HG03565 (cell line): ENCODE measurements around the gene KCMF1.
A peak's percentile ranks its signal among the peaks of the same experiment; 100 is the strongest.

Experiments
- ATAC-seq: cut with Tn5 transposase; IDR thresholded peaks from one replicate; pipeline ENCODE4 v1.9.1; 2021; ENCODE audit warnings: mild to moderate bottlenecking, moderate library complexity; ENCODE audit not compliant: unreplicated experiment

KCMF1 gene

DNA sequence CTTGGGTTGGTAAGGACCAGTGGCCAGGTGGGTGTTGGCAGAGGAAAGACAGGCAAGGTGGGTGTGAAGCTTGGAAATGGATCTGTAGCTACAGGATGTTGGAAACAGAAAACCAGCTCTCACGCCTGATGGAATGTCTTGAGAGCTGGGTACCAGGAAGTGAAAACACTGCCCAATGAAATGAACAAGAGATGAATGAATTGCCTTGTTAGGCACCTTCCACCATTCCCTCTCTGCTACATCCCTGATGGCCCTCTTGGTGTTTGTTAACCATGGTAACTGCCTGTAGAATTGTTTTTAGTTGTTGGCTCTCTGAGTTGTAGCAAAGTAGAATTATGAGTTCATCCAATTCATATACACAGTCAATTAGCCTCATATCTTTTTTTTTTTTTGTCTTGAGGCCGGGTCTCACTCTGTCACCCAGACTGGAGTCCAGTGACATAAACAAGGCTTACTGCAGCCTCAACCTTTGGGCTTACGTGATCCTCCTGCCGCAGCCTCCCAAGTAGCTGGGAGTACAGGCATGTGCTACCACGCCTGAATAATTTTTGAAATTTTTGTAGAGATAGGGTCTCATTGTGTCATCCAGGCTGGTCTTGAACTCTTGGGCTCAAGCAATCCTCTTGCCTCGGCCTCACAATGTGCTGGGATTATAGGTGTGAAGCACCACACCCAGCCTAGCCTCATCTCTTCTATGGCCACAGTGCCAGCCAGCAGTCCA is 9.5 kb downstream of the KCMF1 start:
- no peak for ATAC-seq

DNA sequence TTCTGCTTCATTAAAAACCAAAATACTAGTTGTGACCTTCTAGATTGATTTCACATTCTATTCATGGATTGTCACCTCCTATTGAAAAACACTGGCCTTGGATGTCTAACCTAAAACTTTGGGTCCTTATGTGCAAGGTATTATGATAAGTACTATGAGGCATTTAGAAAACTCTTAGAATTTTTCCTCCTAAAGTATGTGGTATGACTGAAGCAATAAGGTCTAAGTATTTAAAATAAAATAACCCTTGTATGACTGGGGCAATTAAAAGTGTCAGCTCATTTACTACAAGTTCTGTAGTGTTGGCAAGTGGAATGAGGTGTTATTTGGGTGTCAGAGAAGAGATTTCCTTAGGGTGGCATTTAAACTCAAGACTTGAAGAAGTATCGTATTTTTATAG is 15.1 kb downstream of the KCMF1 start:
- no peak for ATAC-seq

- ATAC-seq, result no peak
These were observed 18.5 kb downstream of the KCMF1 start for GRCh38 chr2:84989422-84989821.

DNA sequence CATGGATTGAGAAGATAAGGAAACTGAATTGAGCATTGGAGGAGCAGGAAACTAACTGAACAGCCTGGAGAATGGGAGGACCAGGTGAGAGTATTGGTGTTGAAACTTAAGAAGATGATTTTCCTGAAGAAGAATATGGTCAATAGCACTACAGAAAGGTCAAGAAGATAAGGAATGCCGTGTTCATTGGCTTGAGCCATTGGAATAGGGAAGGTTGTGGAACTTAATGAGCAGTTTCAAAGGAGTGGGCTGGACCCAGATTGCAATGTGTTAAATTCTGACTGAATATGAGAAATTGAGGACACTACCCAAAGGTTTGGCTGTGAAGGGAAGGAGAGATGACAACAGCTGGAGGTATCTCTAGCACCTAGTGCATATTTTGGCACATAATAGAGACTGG is 19.0 kb downstream of the KCMF1 start:
- ATAC-seq, result no peak

DNA sequence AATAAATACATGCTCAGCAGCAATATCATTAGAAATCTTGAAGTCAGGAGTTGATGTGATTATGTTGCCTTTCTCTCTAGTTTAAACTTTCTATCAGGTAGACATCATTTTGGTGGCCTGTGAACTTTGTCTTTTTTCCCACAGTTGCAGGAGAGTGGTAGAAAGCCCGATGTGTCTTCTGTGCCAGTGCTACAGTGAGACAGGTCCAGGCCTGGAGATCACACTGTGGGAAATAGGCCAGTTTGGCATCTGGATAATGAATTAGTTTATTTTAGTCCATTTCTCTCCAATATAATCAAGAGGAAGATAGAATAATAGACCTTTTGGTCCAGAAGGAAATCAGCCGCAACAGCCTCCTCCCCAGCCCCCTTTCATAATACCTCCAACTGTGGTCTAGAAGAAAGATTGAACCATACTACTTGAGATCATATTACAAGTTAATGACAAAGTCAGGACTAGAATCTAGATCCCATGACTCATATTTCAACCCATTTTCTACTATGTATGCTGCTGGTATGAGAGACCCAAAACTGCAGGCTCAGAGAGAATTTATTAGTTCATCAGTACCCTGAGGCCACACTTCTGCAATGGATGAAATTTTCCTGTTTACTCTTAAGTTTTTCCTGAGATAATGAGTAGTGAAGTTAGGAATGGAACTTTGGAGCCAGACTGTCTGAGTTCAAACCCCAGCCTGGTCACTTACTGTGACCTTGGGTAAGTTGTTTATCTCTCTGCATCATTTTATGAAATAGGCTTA is 20.6 kb downstream of the KCMF1 start:
- no peak for ATAC-seq

DNA sequence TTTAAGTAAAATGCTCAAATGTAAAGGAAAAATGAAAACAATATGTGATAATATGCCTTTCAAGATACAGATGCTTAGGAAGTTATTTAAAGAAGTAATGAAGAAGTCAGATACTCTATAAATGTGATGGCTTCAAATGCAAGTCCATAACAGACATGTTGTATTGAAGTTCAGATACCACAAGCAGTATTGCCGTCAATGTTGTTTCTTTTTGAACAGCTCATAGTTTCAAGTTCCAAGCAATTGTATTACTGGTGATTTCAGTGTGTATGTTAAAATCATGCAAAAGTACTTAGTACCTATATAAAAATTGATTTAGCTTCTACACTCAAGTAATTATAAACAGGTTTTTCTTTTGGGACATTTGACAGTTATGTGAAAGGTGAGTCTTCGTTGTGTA is 24.9 kb downstream of the KCMF1 start:
- ATAC-seq, result no peak

DNA sequence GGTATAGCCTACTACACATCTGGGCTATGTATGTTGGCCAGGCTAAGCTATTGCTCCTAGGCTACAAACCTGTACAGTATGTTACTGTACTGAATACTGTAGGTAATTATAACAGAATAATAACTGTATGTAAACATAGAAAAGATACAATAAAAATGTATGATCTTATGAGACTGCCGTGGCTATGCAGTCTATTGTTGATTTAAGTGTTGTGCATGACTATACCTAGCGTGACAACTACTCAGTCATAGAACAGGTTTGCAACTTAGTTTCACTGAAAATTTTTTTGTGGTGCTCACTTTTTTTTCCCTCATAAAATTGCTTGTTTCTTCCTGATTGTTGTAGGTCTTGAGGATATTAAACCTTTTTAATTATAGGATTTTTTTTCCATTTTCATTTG is 25.9 kb downstream of the KCMF1 start:
- no peak for ATAC-seq

DNA sequence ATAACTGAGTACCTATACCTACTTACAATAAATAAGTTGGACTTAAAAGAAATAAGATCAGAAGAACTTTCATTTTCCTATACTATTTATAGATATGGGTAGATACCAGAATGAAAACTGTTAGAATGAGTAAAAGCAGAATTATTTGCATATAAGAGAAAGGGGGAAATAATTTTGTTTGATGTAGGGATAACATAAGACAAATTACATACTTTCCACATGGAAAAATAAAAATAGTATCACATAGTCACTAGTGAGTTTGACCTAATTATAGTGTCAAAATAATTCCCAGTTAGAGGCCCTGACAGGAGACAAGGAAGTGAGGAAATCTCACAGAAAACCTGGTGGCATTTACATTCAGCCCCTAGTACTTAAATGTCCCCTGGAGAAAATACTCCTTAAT is 28.6 kb downstream of the KCMF1 start:
- ATAC-seq, result peak; percentile 50

DNA sequence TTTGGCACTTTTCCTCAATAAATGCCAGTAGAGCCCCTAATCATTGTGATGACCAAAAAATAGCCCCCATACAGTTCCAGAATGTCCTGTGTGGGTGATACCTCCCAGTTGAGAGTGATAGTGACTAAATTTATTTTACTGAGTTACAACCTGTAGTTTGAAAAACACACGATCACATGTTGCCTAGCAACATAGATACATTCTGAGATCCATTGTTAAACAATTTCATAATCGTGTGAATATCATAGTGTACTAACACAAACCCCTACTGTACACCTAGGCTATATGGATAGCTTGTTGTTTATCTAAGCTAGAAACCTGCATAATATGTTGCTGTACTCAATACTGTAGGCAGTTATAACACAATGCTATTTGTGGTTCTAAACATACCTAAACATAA is 30.6 kb downstream of the KCMF1 start:
- ATAC-seq, result no peak

GRCh38 chr2:85002534-85002933 is 31.6 kb downstream of the KCMF1 start:
- ATAC-seq, result no peak

DNA sequence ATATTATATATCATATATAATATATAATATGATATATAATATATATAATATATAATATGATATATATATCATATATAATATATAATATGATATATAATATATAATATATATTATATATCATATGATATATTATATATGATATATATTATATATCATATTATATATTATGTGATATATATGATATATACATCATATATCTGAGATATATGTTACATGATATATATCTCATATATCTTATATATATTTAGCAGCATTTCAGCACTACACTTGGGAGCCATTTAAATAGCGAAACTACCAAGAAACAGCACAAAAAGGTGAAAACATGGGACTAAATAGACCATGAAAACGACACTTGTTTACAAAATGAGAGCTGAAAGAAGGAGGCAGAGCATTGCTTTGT is 37.3 kb downstream of the KCMF1 start:
- no peak for ATAC-seq

DNA sequence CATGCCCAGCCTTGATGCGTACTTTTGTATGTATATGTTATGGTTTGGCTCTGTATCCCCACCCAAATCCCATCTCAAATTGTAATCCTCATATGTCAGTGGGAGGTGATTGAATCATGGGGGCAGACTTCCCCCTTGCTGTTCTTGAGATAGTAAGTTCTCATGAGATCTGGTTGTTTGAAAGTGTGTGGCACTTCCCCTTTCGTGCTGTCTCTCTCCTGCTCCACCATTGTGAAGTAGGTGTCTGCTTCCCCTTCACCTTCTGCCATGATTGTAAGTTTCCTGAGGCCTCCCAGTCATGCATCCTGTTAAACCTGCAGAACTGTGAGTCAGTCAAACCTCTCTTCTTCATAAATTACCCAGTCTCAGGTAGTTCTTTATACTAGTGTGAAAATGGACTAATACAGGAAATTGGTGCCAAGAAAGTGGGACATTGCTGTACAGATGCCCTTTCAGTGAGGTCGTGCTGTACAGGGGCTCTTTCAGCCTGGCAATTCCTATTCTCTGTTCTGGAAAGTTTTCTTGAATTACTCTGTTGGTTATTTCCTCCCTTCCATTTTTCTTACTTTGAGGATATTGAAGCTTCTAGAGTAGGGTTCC is 38.2 kb downstream of the KCMF1 start:
- no peak for ATAC-seq

- ATAC-seq, result no peak
These were observed 39.4 kb downstream of the KCMF1 start for GRCh38 chr2:85010404-85010803.

DNA sequence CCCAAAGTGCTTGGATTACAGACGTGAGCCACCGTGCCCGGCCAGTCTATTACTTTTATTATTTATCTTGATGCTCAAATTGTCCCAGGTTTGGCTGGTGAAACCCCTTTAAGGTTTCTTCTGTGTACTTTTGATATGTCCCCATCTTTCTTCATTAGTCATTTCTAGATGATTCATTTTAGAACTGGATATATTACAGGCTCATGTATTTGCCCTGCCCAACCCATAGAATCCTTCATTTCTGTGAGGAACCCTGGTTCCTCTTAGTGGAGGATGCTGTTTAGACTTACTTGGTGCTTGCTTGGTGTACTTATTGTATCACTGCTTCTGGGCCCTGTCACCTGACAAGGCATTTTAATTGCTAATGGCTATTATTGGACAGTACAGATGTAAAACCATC is 40.1 kb downstream of the KCMF1 start:
- ATAC-seq, result no peak

DNA sequence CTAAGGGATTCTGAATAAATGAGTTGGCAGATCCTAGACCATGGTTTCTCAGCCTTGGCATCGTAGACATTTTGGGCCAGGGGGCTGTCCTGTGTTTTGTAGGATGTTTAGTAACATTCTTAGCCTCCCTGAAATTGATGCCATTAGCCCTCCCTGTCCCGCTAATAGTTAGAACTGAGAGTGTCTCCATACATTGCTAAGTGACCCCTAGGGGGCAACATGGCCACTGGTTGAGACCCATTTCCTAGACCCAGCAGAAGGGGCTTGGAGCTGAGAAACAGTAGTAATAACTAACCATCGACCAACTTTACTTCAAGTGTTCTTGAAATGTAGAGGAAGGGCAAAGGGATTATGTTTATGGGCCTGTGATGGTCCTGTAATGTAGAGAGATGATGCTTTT is 40.8 kb downstream of the KCMF1 start:
- no peak for ATAC-seq

- no peak for ATAC-seq
These were observed 41.5 kb downstream of the KCMF1 start for GRCh38 chr2:85012431-85012830.

- ATAC-seq, result no peak
These were observed 41.9 kb downstream of the KCMF1 start for GRCh38 chr2:85012855-85013254.

- no peak for ATAC-seq
These were observed 44.8 kb downstream of the KCMF1 start for GRCh38 chr2:85015653-85016360.

- ATAC-seq, result no peak
These were observed 45.5 kb downstream of the KCMF1 start for GRCh38 chr2:85016446-85016845.

- ATAC-seq, result no peak
These were observed 46.6 kb downstream of the KCMF1 start for GRCh38 chr2:85017411-85018048.

- no peak for ATAC-seq
These were observed 47.1 kb downstream of the KCMF1 start for GRCh38 chr2:85018049-85018447.
